ENCODE measurements around the gene PPP4R4. TPM values are rescaled to one million over a fixed set of nuclear protein-coding genes. Genes with fewer than 3 reads are reported as not detected.

The PPP4R4 gene
- total and polyA plus RNA-seq, 5 donors, result 0.27 to 0.74 (median 0.47) TPM

Other genes with a start within 250 kb of the PPP4R4 start
- not detected for gene FAM181A, start 247.0 kb upstream of the PPP4R4 start, total RNA-seq
- not detected for gene FAM181A, start 247.0 kb upstream of the PPP4R4 start, polyA plus RNA-seq
- gene ASB2, start 197.8 kb upstream of the PPP4R4 start, total RNA-seq, result 100 to 1,000 TPM; 115 to 141 (median 126) TPM
- 112 TPM for gene ASB2, start 197.8 kb upstream of the PPP4R4 start, polyA plus RNA-seq
- gene CCDC197, start 177.0 kb upstream of the PPP4R4 start, total RNA-seq, result under 1 TPM in 2 of 4 donors, not detected in 2; 0.44 to 0.45 TPM
- gene CCDC197, start 177.0 kb upstream of the PPP4R4 start, polyA plus RNA-seq, result not detected
- under 1 TPM; 0.11 to 0.65 (median 0.39) TPM for gene OTUB2, start 148.0 kb upstream of the PPP4R4 start, total RNA-seq
- 0.18 TPM for gene OTUB2, start 148.0 kb upstream of the PPP4R4 start, polyA plus RNA-seq
- gene DDX24, start 93.1 kb upstream of the PPP4R4 start, total RNA-seq, result 100 to 1,000 TPM; 227 to 268 (median 261) TPM
- gene DDX24, start 93.1 kb upstream of the PPP4R4 start, polyA plus RNA-seq, result 138 TPM
- 10 to 100 TPM; 12.7 to 23.1 (median 15.1) TPM for gene IFI27L1, start 93.0 kb upstream of the PPP4R4 start, total RNA-seq
- gene IFI27L1, start 93.0 kb upstream of the PPP4R4 start, polyA plus RNA-seq, result 37.9 TPM
- 100 to 1,000 TPM in 2 of 4 donors, 10 to 100 TPM in 2; 70.0 to 289 (median 127) TPM for gene IFI27, start 63.6 kb upstream of the PPP4R4 start, total RNA-seq
- 298 TPM for gene IFI27, start 63.6 kb upstream of the PPP4R4 start, polyA plus RNA-seq
- 10 to 100 TPM; 63.3 to 88.4 (median 65.5) TPM for gene IFI27L2, start 44.7 kb upstream of the PPP4R4 start, total RNA-seq
- 104 TPM for gene IFI27L2, start 44.7 kb upstream of the PPP4R4 start, polyA plus RNA-seq
- gene SERPINA10, start 118.9 kb downstream of the PPP4R4 start, total RNA-seq, result not detected
- not detected for gene SERPINA10, start 118.9 kb downstream of the PPP4R4 start, polyA plus RNA-seq
- gene SERPINA6, start 149.0 kb downstream of the PPP4R4 start, total RNA-seq, result not detected
- not detected for gene SERPINA6, start 149.0 kb downstream of the PPP4R4 start, polyA plus RNA-seq
- not detected for gene SERPINA2, start 192.4 kb downstream of the PPP4R4 start, total RNA-seq
- not detected for gene SERPINA2, start 192.4 kb downstream of the PPP4R4 start, polyA plus RNA-seq
- gene SERPINA1, start 214.3 kb downstream of the PPP4R4 start, total RNA-seq, result 10 to 100 TPM in 1 of 4 donors, 1 to 10 TPM in 3; 3.1 to 10.3 (median 8.4) TPM
- gene SERPINA1, start 214.3 kb downstream of the PPP4R4 start, polyA plus RNA-seq, result 2.0 TPM